Immature natural killer cell (primary cell): ENCODE data around the gene ZFP36L1. TPM values are rescaled to one million over a fixed set of nuclear protein-coding genes. Genes with fewer than 3 reads are reported as not detected.

Source experiments
- DNase-seq, 3 donors: peaks; one replicate each; pipeline ENCODE4 v3.0.0; 2022; ENCODE audit warnings: mixed read lengths in 1 of 3
- H3K27ac Mint-ChIP-seq, 6 donors: one replicate each; pipeline ENCODE4 v1.8.0; 2020; ENCODE audit warnings: mixed read lengths in 6 of 6, mild to moderate bottlenecking in 5 of 6, inconsistent platforms in 4 of 6, moderate library complexity in 3 of 6
- H3K27me3 Mint-ChIP-seq, 3 donors: one replicate each; pipeline ENCODE4 v1.8.0; 2020 to 2021; ENCODE audit warnings: low read depth in 3 of 3, mild to moderate bottlenecking in 3 of 3, mixed read lengths in 3 of 3, moderate library complexity in 3 of 3, inconsistent platforms in 1 of 3
- H3K36me3 Mint-ChIP-seq, 3 donors: one replicate each; pipeline ENCODE4 v1.8.0; 2020; ENCODE audit warnings: mixed read lengths in 3 of 3, inconsistent platforms in 2 of 3, mild to moderate bottlenecking in 2 of 3
- H3K4me1 Mint-ChIP-seq, 2 donors: one replicate each; pipeline ENCODE4 v1.8.0; 2020; ENCODE audit warnings: inconsistent platforms in 2 of 2, mild to moderate bottlenecking in 2 of 2, mixed read lengths in 2 of 2, moderate library complexity in 1 of 2
- H3K4me3 Mint-ChIP-seq, 5 donors: one replicate each; pipeline ENCODE4 v1.8.0; 2020; ENCODE audit warnings: mild to moderate bottlenecking in 5 of 5, mixed read lengths in 5 of 5, inconsistent platforms in 3 of 5, moderate library complexity in 3 of 5
- H3K9me3 Mint-ChIP-seq, 6 donors: one replicate each; pipeline ENCODE4 v1.8.0; 2020; ENCODE audit warnings: mild to moderate bottlenecking in 6 of 6, mixed read lengths in 6 of 6, inconsistent platforms in 4 of 6, moderate library complexity in 3 of 6
- polyA plus RNA-seq, 3 donors: library from polyadenylated mRNA; unstranded; fragments of 300-500 nt; fragmentation: Illumina TruSeq; gene quantifications; one replicate each; pipeline ENCODE4 v1.2.3, GENCODE V29; 2021

ZFP36L1 gene
- polyA plus RNA-seq, 3 donors from 2014 or later: 36.6 to 126 (median 61.8) TPM

GRCh38 chr14:68822132-68822651 lies 29.3 kb upstream of the ZFP36L1 start:
- peak in 1 of 3 donors; percentile 32 for DNase-seq
- Mint-ChIP-seq H3K4me3 (peak overlapping the region in 1 of 5 donors; percentile 34), H3K27me3 (peaks cover 1 to 4% (median 2%) of the 10 kb centered on the region in 3 donors), H3K4me1 (peaks cover 30 to 34% of the 10 kb centered on the region in 2 donors), H3K9me3 (no peaks in the 10 kb centered on the region), H3K36me3 (no peaks in the 10 kb centered on the region), H3K27ac (peak overlapping the region in 5 of 6 donors; percentile 36 to 74 (median 67))

GRCh38 chr14:68820999-68821683 lies 28.3 kb upstream of the ZFP36L1 start:
- Mint-ChIP-seq H3K27me3 (peaks cover under 1 to 5% (median 5%) of the 10 kb centered on the region in 3 donors), H3K4me1 (peaks cover 37 to 40% of the 10 kb centered on the region in 2 donors), H3K9me3 (no peaks in the 10 kb centered on the region), H3K36me3 (no peaks in the 10 kb centered on the region), H3K27ac (peak overlapping the region; percentile 63 to 94 (median 83)), H3K4me3 (peak overlapping the region in 2 of 5 donors; percentile 6 to 68)
- peak; percentile 16 to 44 (median 29) for DNase-seq

- peak; percentile 44 to 54 (median 52) for DNase-seq
- no peaks in the 10 kb centered on the region for H3K36me3 Mint-ChIP-seq
- H3K4me1 Mint-ChIP-seq: peaks cover 43 to 45% of the 10 kb centered on the region in 2 donors
Observed at GRCh38 chr14:68820536-68820935, 27.7 kb upstream of the ZFP36L1 start.

GRCh38 chr14:68820119-68820518 lies 27.3 kb upstream of the ZFP36L1 start:
- H3K4me3 Mint-ChIP-seq: peak overlapping the region in 2 of 5 donors; percentile 51 to 63
- peak overlapping the region; percentile 63 to 94 (median 84) for H3K27ac Mint-ChIP-seq
- no peaks in the 10 kb centered on the region for H3K36me3 Mint-ChIP-seq
- no peaks in the 10 kb centered on the region for H3K9me3 Mint-ChIP-seq
- no peak for DNase-seq
- peaks cover 47 to 49% of the 10 kb centered on the region in 2 donors for H3K4me1 Mint-ChIP-seq
- H3K27me3 Mint-ChIP-seq: peaks cover 1 to 15% (median 12%) of the 10 kb centered on the region in 3 donors

More at GRCh38 chr14:68820536-68820935, 27.7 kb upstream of the ZFP36L1 start:
- Mint-ChIP-seq H3K27ac (peak overlapping the region; percentile 63 to 94 (median 83)), H3K4me3 (peak overlapping the region; percentile 2 to 68 (median 63)), H3K27me3 (peaks cover 1 to 11% (median 9%) of the 10 kb centered on the region in 3 donors), H3K9me3 (no peaks in the 10 kb centered on the region)

GRCh38 chr14:68819260-68819691 lies 26.4 kb upstream of the ZFP36L1 start:
- no peak for DNase-seq
- Mint-ChIP-seq H3K4me3 (no peak overlapping the region), H3K9me3 (no peaks in the 10 kb centered on the region), H3K27me3 (peaks cover 1 to 15% (median 12%) of the 10 kb centered on the region in 3 donors), H3K36me3 (no peaks in the 10 kb centered on the region), H3K27ac (peak overlapping the region in 1 of 6 donors; percentile 24), H3K4me1 (peaks cover 55% of the 10 kb centered on the region in 2 donors)

- DNase-seq: no peak
- Mint-ChIP-seq H3K36me3 (no peaks in the 10 kb centered on the region), H3K27me3 (peaks cover 1 to 13% (median 12%) of the 10 kb centered on the region in 3 donors), H3K9me3 (no peaks in the 10 kb centered on the region), H3K27ac (peak overlapping the region; percentile 87 to 98 (median 92)), H3K4me1 (peaks cover 68 to 71% of the 10 kb centered on the region in 2 donors), H3K4me3 (peak overlapping the region in 2 of 5 donors; percentile 80 to 81)
Observed at GRCh38 chr14:68817506-68818212, 24.8 kb upstream of the ZFP36L1 start.

- peaks cover 73 to 77% of the 10 kb centered on the region in 2 donors for H3K4me1 Mint-ChIP-seq
- peak overlapping the region; percentile 87 to 98 (median 92) for H3K27ac Mint-ChIP-seq
- no peaks in the 10 kb centered on the region for H3K36me3 Mint-ChIP-seq
- no peaks in the 10 kb centered on the region for H3K9me3 Mint-ChIP-seq
- no peak for DNase-seq
- peaks cover 1 to 13% (median 12%) of the 10 kb centered on the region in 3 donors for H3K27me3 Mint-ChIP-seq
- H3K4me3 Mint-ChIP-seq: peak overlapping the region; percentile 74 to 84 (median 80)
Observed at GRCh38 chr14:68816943-68817430, 24.1 kb upstream of the ZFP36L1 start.

- DNase-seq: peak; percentile 88 to 91 (median 90)
- H3K36me3 Mint-ChIP-seq: no peaks in the 10 kb centered on the region
- peak overlapping the region; percentile 95 to 98 (median 96) for H3K27ac Mint-ChIP-seq
- H3K27me3 Mint-ChIP-seq: peaks cover 1 to 13% (median 12%) of the 10 kb centered on the region in 3 donors
- no peaks in the 10 kb centered on the region for H3K9me3 Mint-ChIP-seq
- peaks cover 74 to 77% of the 10 kb centered on the region in 2 donors for H3K4me1 Mint-ChIP-seq
- peak overlapping the region; percentile 79 to 85 (median 80) for H3K4me3 Mint-ChIP-seq
Observed at GRCh38 chr14:68816183-68816942, 23.5 kb upstream of the ZFP36L1 start.

GRCh38 chr14:68815298-68816182 lies 22.7 kb upstream of the ZFP36L1 start:
- H3K4me3 Mint-ChIP-seq: peak overlapping the region; percentile 77 to 85 (median 80)
- peaks cover 74 to 81% of the 10 kb centered on the region in 2 donors for H3K4me1 Mint-ChIP-seq
- peak in 2 of 3 donors; percentile 71 to 74 for DNase-seq
- H3K27ac Mint-ChIP-seq: peak overlapping the region; percentile 95 to 98 (median 96)
- no peaks in the 10 kb centered on the region for H3K9me3 Mint-ChIP-seq
- H3K27me3 Mint-ChIP-seq: peaks cover 1 to 13% (median 12%) of the 10 kb centered on the region in 3 donors
- H3K36me3 Mint-ChIP-seq: no peaks in the 10 kb centered on the region

- Mint-ChIP-seq H3K27me3 (peaks cover 1 to 13% (median 10%) of the 10 kb centered on the region in 3 donors), H3K36me3 (no peaks in the 10 kb centered on the region), H3K27ac (peak overlapping the region; percentile 95 to 98 (median 96)), H3K9me3 (no peaks in the 10 kb centered on the region), H3K4me1 (peaks cover 66 to 75% of the 10 kb centered on the region in 2 donors), H3K4me3 (peak overlapping the region; percentile 77 to 85 (median 80))
- peak; percentile 61 for DNase-seq
Observed at GRCh38 chr14:68814539-68815297, 21.9 kb upstream of the ZFP36L1 start.

- H3K9me3 Mint-ChIP-seq: no peaks in the 10 kb centered on the region
- H3K27ac Mint-ChIP-seq: peak overlapping the region; percentile 95 to 98 (median 96)
- H3K27me3 Mint-ChIP-seq: peaks cover 1 to 13% (median 10%) of the 10 kb centered on the region in 3 donors
- H3K36me3 Mint-ChIP-seq: no peaks in the 10 kb centered on the region
- H3K4me3 Mint-ChIP-seq: peak overlapping the region; percentile 77 to 85 (median 80)
- peaks cover 63 to 70% of the 10 kb centered on the region in 2 donors for H3K4me1 Mint-ChIP-seq
- no peak for DNase-seq
Observed at GRCh38 chr14:68814238-68814538, 21.3 kb upstream of the ZFP36L1 start.
